ENCODE data around the gene TTLL5. TPM values are rescaled to one million over a fixed set of nuclear protein-coding genes. Genes with fewer than 3 reads are reported as not detected.

Gene TTLL5
- polyA plus RNA-seq, 2 of the 4 experiments (the other 2 are of a cell fraction), result 18.8 to 23.7 TPM

DNA sequence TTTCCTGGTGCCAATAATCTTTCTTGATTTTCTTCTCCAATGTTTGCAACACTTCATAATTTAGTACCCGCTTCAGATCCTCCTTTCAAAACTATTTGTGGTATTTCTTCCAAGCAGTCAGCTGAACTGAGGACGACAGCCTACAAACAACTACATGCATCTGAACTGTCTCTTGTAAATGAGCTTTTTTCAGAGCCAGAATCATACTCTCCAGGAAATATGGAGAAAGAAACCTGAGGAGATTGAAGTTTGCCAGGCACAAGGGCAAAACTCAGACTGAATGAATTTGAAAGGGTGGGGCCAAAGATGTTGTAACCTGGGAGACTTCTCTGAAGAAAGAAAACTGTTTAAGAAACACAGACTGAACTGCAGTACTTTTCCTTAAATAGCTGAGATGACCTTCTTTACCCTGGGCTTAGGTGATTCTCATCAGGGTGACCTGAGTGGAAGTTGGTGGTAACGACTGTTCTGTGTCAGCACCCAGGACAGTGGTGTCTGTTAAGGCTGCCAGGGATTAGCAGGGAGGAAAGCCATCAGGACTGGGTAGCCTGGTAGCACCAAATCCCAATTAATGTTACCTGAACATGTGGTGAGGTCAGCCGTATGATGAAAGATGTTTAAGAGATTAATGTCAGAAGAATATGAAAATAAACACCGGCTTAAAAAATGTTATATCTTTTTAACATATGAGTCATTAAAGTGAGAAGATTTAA lies 225.7 kb downstream of the TTLL5 start (continued):
- TF ChIP-seq FOSL2 (IDR thresholded peaks at IDR 0.05) (no peak), FOSL2 (CRISPR knock-in tag; IDR thresholded peaks at IDR 0.05) (no peak), MYC (IDR thresholded peaks at IDR 0.05; ENCODE audit: borderline replicate concordance, low read length) (no peak), CBX8 (IDR thresholded peaks at IDR 0.05) (no peak), HEYL (CRISPR knock-in tag; IDR thresholded peaks at IDR 0.05) (no peak), BHLHE40 (IDR thresholded peaks at IDR 0.05; ENCODE audit: low read depth, low read length) (no peak)

DNA sequence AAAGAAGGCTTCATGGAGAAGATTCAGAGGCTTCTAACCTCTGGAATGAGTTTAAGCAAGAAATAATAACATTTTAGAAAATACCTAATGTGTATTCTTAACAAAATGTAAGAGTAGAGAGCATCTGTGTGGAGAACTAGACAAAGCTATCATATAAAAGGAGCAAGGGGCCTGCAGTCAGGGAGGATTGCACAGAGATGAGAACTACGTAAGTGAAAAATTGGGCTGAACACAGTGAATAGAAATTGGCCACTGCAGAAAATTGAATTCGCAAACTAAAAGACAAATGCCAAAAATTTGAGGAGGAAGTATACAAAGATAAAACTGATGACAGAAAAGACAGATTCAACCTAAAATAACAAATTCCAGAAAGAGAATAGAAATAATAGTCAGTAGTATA lies 227.9 kb downstream of the TTLL5 start:
- Histone ChIP-seq H3K4me3 (no peak overlapping the region), H3K4me2 (no peak overlapping the region), H3K27ac (no peak overlapping the region), H3K4me1 (no peaks in the 10 kb centered on the region), H3K9me3 (no peaks in the 10 kb centered on the region)
- 91% methylated on average over 2 of the region's 2 CpGs for WGBS (ENCODE audit: missing lambda C conversion rate)
- ATAC-seq (no peak), FAIRE-seq (no peak), DNase-seq (ENCODE audit: low read depth in 1 of 2, low spot score in 1 of 2) (no peak)
- CTCF ChIA-PET, result interaction anchor here (1.2 to 1.3 kb wide), 2 partner anchors 18 to 94 kb away, joined by 3 to 6 read pairs; no protein-coding TSS in a partner anchor
- no peak for TF ChIP-seq KDM5A (IDR thresholded peaks at IDR 0.05)
- TF ChIP-seq, protein P1, sequence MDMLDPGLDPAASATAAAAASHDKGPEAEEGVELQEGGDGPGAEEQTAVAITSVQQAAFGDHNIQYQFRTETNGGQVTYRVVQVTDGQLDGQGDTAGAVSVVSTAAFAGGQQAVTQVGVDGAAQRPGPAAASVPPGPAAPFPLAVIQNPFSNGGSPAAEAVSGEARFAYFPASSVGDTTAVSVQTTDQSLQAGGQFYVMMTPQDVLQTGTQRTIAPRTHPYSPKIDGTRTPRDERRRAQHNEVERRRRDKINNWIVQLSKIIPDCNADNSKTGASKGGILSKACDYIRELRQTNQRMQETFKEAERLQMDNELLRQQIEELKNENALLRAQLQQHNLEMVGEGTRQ (IDR thresholded peaks at IDR 0.05), result no peak
- TF ChIP-seq EHF (CRISPR knock-in tag; IDR thresholded peaks at IDR 0.05), result no peak
- no peak for TF ChIP-seq PHF8 (IDR thresholded peaks at IDR 0.05; ENCODE audit: borderline replicate concordance, low read depth)
- no peak for TF ChIP-seq EHMT2 (IDR thresholded peaks at IDR 0.05; ENCODE audit: low read depth)
- TF ChIP-seq MAZ (IDR thresholded peaks at IDR 0.05; ENCODE audit: borderline replicate concordance, low read depth, low read length), result no peak
- TF ChIP-seq CEBPB (IDR thresholded peaks at IDR 0.05), result no peak
- no peak for TF ChIP-seq CBX8 (IDR thresholded peaks at IDR 0.05)
- TF ChIP-seq, protein P2, sequence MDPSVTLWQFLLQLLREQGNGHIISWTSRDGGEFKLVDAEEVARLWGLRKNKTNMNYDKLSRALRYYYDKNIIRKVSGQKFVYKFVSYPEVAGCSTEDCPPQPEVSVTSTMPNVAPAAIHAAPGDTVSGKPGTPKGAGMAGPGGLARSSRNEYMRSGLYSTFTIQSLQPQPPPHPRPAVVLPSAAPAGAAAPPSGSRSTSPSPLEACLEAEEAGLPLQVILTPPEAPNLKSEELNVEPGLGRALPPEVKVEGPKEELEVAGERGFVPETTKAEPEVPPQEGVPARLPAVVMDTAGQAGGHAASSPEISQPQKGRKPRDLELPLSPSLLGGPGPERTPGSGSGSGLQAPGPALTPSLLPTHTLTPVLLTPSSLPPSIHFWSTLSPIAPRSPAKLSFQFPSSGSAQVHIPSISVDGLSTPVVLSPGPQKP (IDR thresholded peaks at IDR 0.05; ENCODE audit: low read depth, low read length), result no peak
- no peak for TF ChIP-seq RFX5 (IDR thresholded peaks at IDR 0.05)
- TF ChIP-seq, protein P3, sequence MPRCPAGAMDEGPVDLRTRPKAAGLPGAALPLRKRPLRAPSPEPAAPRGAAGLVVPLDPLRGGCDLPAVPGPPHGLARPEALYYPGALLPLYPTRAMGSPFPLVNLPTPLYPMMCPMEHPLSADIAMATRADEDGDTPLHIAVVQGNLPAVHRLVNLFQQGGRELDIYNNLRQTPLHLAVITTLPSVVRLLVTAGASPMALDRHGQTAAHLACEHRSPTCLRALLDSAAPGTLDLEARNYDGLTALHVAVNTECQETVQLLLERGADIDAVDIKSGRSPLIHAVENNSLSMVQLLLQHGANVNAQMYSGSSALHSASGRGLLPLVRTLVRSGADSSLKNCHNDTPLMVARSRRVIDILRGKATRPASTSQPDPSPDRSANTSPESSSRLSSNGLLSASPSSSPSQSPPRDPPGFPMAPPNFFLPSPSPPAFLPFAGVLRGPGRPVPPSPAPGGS (IDR thresholded peaks at IDR 0.05), result no peak
- TF ChIP-seq, protein P4, sequence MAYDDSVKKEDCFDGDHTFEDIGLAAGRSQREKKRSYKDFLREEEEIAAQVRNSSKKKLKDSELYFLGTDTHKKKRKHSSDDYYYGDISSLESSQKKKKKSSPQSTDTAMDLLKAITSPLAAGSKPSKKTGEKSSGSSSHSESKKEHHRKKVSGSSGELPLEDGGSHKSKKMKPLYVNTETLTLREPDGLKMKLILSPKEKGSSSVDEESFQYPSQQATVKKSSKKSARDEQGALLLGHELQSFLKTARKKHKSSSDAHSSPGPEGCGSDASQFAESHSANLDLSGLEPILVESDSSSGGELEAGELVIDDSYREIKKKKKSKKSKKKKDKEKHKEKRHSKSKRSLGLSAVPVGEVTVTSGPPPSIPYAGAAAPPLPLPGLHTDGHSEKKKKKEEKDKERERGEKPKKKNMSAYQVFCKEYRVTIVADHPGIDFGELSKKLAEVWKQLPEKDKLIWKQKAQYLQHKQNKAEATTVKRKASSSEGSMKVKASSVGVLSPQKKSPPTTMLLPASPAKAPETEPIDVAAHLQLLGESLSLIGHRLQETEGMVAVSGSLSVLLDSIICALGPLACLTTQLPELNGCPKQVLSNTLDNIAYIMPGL (CRISPR knock-in tag; IDR thresholded peaks at IDR 0.05; ENCODE audit: borderline replicate concordance), result no peak
- no peak for TF ChIP-seq KDM1A (IDR thresholded peaks at IDR 0.05; ENCODE audit: low read depth)
- TF ChIP-seq ZSCAN20 (CRISPR knock-in tag; IDR thresholded peaks at IDR 0.05), result no peak
- TF ChIP-seq, protein P5, sequence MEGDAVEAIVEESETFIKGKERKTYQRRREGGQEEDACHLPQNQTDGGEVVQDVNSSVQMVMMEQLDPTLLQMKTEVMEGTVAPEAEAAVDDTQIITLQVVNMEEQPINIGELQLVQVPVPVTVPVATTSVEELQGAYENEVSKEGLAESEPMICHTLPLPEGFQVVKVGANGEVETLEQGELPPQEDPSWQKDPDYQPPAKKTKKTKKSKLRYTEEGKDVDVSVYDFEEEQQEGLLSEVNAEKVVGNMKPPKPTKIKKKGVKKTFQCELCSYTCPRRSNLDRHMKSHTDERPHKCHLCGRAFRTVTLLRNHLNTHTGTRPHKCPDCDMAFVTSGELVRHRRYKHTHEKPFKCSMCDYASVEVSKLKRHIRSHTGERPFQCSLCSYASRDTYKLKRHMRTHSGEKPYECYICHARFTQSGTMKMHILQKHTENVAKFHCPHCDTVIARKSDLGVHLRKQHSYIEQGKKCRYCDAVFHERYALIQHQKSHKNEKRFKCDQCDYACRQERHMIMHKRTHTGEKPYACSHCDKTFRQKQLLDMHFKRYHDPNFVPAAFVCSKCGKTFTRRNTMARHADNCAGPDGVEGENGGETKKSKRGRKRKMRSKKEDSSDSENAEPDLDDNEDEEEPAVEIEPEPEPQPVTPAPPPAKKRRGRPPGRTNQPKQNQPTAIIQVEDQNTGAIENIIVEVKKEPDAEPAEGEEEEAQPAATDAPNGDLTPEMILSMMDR (IDR thresholded peaks at IDR 0.05), result no peak
- no peak for TF ChIP-seq NPAS2 (CRISPR knock-in tag; IDR thresholded peaks at IDR 0.05; ENCODE audit: borderline replicate concordance)
- TF ChIP-seq POLR2AphosphoS2 (conservative IDR thresholded peaks at IDR 0.05; ENCODE audit: low read length), result no peak
- POLR2A ChIA-PET, result no interaction called here

Measured in A549 (cell line).